PC-9 (cell line): ENCODE measurements around the gene AKNAD1. TPM values are rescaled to one million over a fixed set of nuclear protein-coding genes. Genes with fewer than 3 reads are reported as not detected.

Source experiments
- BruUV-seq: library from RNA; stranded (reverse); fragments of 400-500 nt; replicated peaks from 2 replicates; lab custom pipeline; 2021; lab: Mats Ljungman, UMichigan
- CTCF ChIA-PET: fragments of 300-600 bp; sonication (Branson Sonifier 250); formaldehyde crosslinking; loops from one replicate; lab custom pipeline; 2022; ENCODE audit warnings: antibody characterized with exemption; lab: Charles Lee
- POLR2A ChIA-PET: fragments of 300-600 bp; sonication (Branson Sonifier 250); formaldehyde crosslinking; loops from one replicate; lab custom pipeline; 2022; ENCODE audit warnings: antibody characterized with exemption; ENCODE audit not compliant: unreplicated experiment; lab: Charles Lee
- DNase-seq, 2 experiments: peaks; one replicate each; pipeline versions ENCODE4 v3.0.0 to v3.0.0-alpha.2; 2015 to 2022; ENCODE audit warnings: mixed read lengths in 1 of 2
- H2AFZ ChIP-seq: fragments of 200-600 bp; sonication (generic); 2 replicates; pipeline ENCODE4 v1.8.1; 2017; ENCODE audit warnings: antibody characterized with exemption
- H3F3A ChIP-seq: fragments of 200-600 bp; sonication (generic); 2 replicates; pipeline ENCODE4 v1.8.1; 2017; ENCODE audit warnings: antibody characterized with exemption, mild to moderate bottlenecking, low read depth; ENCODE audit not compliant: insufficient read depth
- H3K27ac ChIP-seq: fragments of 200-600 bp; sonication (generic); 2 replicates; pipeline ENCODE4 v1.6.1; 2016; ENCODE audit warnings: mixed run types
- H3K27me3 ChIP-seq: fragments of 200-600 bp; sonication (generic); 2 replicates; pipeline ENCODE4 v1.6.1; 2016; ENCODE audit warnings: low read depth, mixed run types; ENCODE audit not compliant: insufficient read depth
- H3K36me3 ChIP-seq: fragments of 200-600 bp; sonication (generic); 2 replicates; pipeline ENCODE4 v1.6.1; 2016; ENCODE audit warnings: low read depth, mixed run types
- H3K4me1 ChIP-seq: fragments of 200-600 bp; sonication (generic); replicated peaks from 2 replicates; pipeline ENCODE4 v1.6.1; 2016; ENCODE audit warnings: mixed run types; ENCODE audit not compliant: insufficient read depth
- H3K4me2 ChIP-seq: fragments of 200-600 bp; sonication (generic); 2 replicates; pipeline ENCODE4 v1.6.1; 2017; ENCODE audit warnings: mixed run types
- H3K4me3 ChIP-seq: fragments of 200-600 bp; sonication (generic); 2 replicates; pipeline ENCODE4 v1.6.1; 2016; ENCODE audit warnings: mixed run types
- H3K79me2 ChIP-seq: fragments of 200-600 bp; sonication (generic); 2 replicates; pipeline ENCODE4 v1.6.1; 2017; ENCODE audit warnings: low read depth, mixed run types
- H3K9me2 ChIP-seq: fragments of 200-600 bp; sonication (generic); 2 replicates; pipeline ENCODE4 v1.8.1; 2017; ENCODE audit warnings: mild to moderate bottlenecking; ENCODE audit not compliant: insufficient read depth
- H3K9me3 ChIP-seq: fragments of 200-600 bp; sonication (generic); 2 replicates; pipeline ENCODE4 v1.8.1; 2016; ENCODE audit warnings: low read depth; ENCODE audit not compliant: insufficient read depth
- H4K20me1 ChIP-seq: fragments of 200-600 bp; sonication (generic); 2 replicates; pipeline ENCODE4 v1.8.1; 2017; ENCODE audit not compliant: insufficient read depth
- EZH2 ChIP-seq: fragments of 200-600 bp; sonication (generic); IDR thresholded peaks from 2 replicates; pipeline ENCODE4 v1.8.0; 2017; ENCODE audit warnings: antibody characterized with exemption, low read depth
- intact Hi-C: fragments of 100-400 bp; cut with micrococcal nuclease; formaldehyde crosslinking; loops from one replicate; pipeline ENCODE4 v1.10.0; 2022; ENCODE audit not compliant: unreplicated experiment
- total RNA-seq: library from RNA; stranded (reverse); gene quantifications from 2 replicates; pipeline ENCODE4 v1.2.3, GENCODE V29; 2021
- TF ChIP-seq, protein P1 (sequence below): fragments of 200-600 bp; sonication (generic); conservative IDR thresholded peaks from 2 replicates; pipeline ENCODE4 v1.6.1; 2017; ENCODE audit warnings: mixed run types, antibody characterized with exemption, mild to moderate bottlenecking, moderate library complexity

Gene AKNAD1
- total RNA-seq, 1 experiment from 2014 or later: not detected

DNA sequence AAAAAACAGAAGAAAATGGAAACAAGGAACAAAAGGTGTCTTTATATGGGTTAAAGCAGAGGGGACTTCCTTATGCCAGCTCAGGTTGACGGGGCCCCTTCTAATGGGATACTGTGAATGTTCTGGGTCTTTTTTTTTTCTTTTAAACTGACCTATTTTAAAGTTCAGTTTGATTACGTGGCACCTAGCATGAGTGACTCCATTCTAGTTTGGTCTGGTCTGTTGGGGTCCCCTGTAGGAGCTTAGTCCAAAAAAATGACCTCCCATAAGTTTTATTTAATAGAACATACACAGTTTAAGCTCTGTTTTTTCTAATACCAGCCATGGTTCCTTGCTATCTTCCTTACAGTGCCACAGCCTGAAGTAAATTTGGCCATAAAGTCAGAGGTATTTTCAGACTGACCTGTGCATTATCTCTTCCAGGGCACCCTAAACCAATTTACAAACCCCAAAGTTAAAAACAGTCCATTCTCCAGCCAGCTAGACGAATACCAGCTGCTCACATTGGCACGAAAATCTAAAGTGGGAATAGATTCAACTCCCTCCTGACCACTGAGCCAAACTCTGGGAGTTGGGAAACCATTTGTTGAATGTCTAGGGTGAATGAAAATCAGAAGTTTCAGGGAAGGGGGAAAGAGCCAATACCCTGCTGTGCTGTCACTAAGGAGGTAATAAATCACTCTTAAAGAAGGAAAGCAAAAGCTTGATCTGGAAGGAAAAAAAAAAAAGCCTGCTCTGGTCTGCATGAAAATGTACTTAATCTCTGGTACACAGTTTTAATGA is 42.4 kb downstream of the AKNAD1 start:
- TF ChIP-seq EZH2: no peak
- Histone ChIP-seq H3K36me3 (no peaks in the 10 kb centered on the region), H3K9me3 (peaks cover 3% of the 10 kb centered on the region; the same call in 1 of the 2 replicates), H3K9me2 (no peaks in the 10 kb centered on the region), H3F3A (peaks cover 15% of the 10 kb centered on the region), H3K4me3 (no peak overlapping the region), H3K79me2 (no peaks in the 10 kb centered on the region), H4K20me1 (no peaks in the 10 kb centered on the region), H3K4me2 (peak overlapping the region; percentile 49), H3K27ac (no peak overlapping the region), H3K27me3 (no peaks in the 10 kb centered on the region), H3K4me1 (peaks cover 48% of the 10 kb centered on the region), H2AFZ (no peak overlapping the region)
- ChIA-PET CTCF (interaction anchor here (0.5 to 0.7 kb wide), 3 partner anchors 14 to 77 kb away, joined by 3 to 4 read pairs (median 4); no protein-coding TSS in a partner anchor), POLR2A (interaction anchor here (0.7 kb wide), 1 partner anchor 123 kb away, joined by 4 read pairs; the partner anchor contains the start of gene PRPF38B)
- intact Hi-C loops: no loop called here
- peak in 1 of 2 experiments; percentile 30 for DNase-seq
- no TSS peak for BruUV-seq

DNA sequence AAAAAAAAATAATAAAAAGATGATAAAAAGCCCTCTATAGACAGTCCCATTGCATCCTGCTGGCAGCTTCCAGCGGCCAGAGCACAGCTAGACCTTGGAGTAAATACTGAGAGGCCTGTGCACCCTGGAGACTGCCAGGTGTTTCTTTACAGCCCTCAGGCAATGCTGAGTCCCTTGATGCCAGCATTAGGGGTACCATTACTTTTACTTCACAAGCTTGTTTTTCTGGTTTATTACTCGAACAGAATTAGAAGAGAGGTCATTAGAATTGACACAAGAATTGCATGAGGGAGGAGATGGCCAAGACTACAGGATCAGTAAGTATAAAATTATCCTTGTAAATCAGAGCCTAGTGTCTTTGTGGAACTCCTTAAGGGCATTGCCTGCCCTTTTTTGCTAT is 43.6 kb downstream of the AKNAD1 start:
- POLR2A ChIA-PET: no interaction called here
- Histone ChIP-seq H4K20me1 (no peaks in the 10 kb centered on the region), H2AFZ (no peak overlapping the region), H3K27me3 (no peaks in the 10 kb centered on the region), H3K4me1 (peaks cover 48% of the 10 kb centered on the region), H3K4me3 (no peak overlapping the region), H3K9me3 (peaks cover 3% of the 10 kb centered on the region; the same call in 1 of the 2 replicates), H3K79me2 (no peaks in the 10 kb centered on the region), H3F3A (peaks cover 15% of the 10 kb centered on the region), H3K9me2 (no peaks in the 10 kb centered on the region), H3K27ac (peak overlapping the region; percentile 9; the same call in 1 of the 2 replicates), H3K36me3 (no peaks in the 10 kb centered on the region; the same call in 1 of the 2 replicates), H3K4me2 (peak overlapping the region; percentile 49)
- BruUV-seq: no TSS peak
- DNase-seq: peak; percentile 10 to 88
- TF ChIP-seq, protein P1, sequence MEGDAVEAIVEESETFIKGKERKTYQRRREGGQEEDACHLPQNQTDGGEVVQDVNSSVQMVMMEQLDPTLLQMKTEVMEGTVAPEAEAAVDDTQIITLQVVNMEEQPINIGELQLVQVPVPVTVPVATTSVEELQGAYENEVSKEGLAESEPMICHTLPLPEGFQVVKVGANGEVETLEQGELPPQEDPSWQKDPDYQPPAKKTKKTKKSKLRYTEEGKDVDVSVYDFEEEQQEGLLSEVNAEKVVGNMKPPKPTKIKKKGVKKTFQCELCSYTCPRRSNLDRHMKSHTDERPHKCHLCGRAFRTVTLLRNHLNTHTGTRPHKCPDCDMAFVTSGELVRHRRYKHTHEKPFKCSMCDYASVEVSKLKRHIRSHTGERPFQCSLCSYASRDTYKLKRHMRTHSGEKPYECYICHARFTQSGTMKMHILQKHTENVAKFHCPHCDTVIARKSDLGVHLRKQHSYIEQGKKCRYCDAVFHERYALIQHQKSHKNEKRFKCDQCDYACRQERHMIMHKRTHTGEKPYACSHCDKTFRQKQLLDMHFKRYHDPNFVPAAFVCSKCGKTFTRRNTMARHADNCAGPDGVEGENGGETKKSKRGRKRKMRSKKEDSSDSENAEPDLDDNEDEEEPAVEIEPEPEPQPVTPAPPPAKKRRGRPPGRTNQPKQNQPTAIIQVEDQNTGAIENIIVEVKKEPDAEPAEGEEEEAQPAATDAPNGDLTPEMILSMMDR: no peak
- TF ChIP-seq EZH2: no peak
- CTCF ChIA-PET: no interaction called here
- intact Hi-C loops: no loop called here

GRCh38 chr1:108811611-108812010 is 45.3 kb downstream of the AKNAD1 start:
- BruUV-seq: no TSS peak
- H3K27ac ChIP-seq: no peak overlapping the region
- H4K20me1 ChIP-seq: no peaks in the 10 kb centered on the region
- TF ChIP-seq EZH2: no peak
- TF ChIP-seq, protein P1: no peak
- H3F3A ChIP-seq: peaks cover 11% of the 10 kb centered on the region
- H3K79me2 ChIP-seq: no peaks in the 10 kb centered on the region
- intact Hi-C loops: no loop called here
- DNase-seq: no peak
- ChIA-PET CTCF (no interaction called here), POLR2A (no interaction called here)
- H3K36me3 ChIP-seq: no peaks in the 10 kb centered on the region; the same call in 1 of the 2 replicates
- H2AFZ ChIP-seq: no peak overlapping the region
- H3K27me3 ChIP-seq: no peaks in the 10 kb centered on the region
- peaks cover 43% of the 10 kb centered on the region for H3K4me1 ChIP-seq
- H3K4me2 ChIP-seq: no peak overlapping the region
- H3K4me3 ChIP-seq: no peak overlapping the region
- no peaks in the 10 kb centered on the region for H3K9me2 ChIP-seq
- peaks cover 3% of the 10 kb centered on the region; the same call in 1 of the 2 replicates for H3K9me3 ChIP-seq
